Osteoblast (primary cell): ENCODE results near the gene EEF1A2. TPM values are rescaled to one million over a fixed set of nuclear protein-coding genes. Genes with fewer than 3 reads are reported as not detected.

ENCODE experiments used
- DNase-seq: peaks from one replicate; pipeline ENCODE4 v3.0.0; 2011; ENCODE audit warnings: low spot score, mixed read lengths; ENCODE audit not compliant: insufficient read length; ENCODE audit errors: missing footprints
- H2AFZ ChIP-seq: 2 replicates; pipeline ENCODE4 v1.6.0; 2011; ENCODE audit warnings: mild to moderate bottlenecking, low read length
- H3K27ac ChIP-seq: 2 replicates; pipeline ENCODE4 v1.5.1; 2011; ENCODE audit warnings: mild to moderate bottlenecking, low read depth, low read length, moderate library complexity
- H3K27me3 ChIP-seq: 2 replicates; pipeline ENCODE4 v1.6.0; 2012; ENCODE audit warnings: mild to moderate bottlenecking, control low read depth, inconsistent platforms, low read length, moderate library complexity; ENCODE audit not compliant: insufficient read depth
- H3K36me3 ChIP-seq: 2 replicates; pipeline ENCODE4 v1.5.1; 2011; ENCODE audit warnings: mild to moderate bottlenecking, low read length, control low read depth, moderate library complexity; ENCODE audit not compliant: insufficient read depth
- H3K4me1 ChIP-seq: 2 replicates; pipeline ENCODE4 v1.5.1; 2011; ENCODE audit warnings: mild to moderate bottlenecking, low read length, control low read depth, moderate library complexity; ENCODE audit not compliant: insufficient read depth
- H3K4me2 ChIP-seq: 2 replicates; pipeline ENCODE4 v1.6.0; 2011; ENCODE audit warnings: mild to moderate bottlenecking, low read length; ENCODE audit not compliant: insufficient read depth
- H3K4me3 ChIP-seq: fragments of 200-600 bp; sonication (generic); 3 replicates; pipeline ENCODE4 v1.5.1; 2012; ENCODE audit warnings: mild to moderate bottlenecking, low read length, inconsistent platforms; ENCODE audit not compliant: insufficient read depth
- H3K79me2 ChIP-seq: 2 replicates; pipeline ENCODE4 v1.6.0; 2012; ENCODE audit warnings: mild to moderate bottlenecking, low read length, control low read depth, inconsistent platforms; ENCODE audit not compliant: insufficient read depth
- H3K9me3 ChIP-seq: 2 replicates; pipeline ENCODE4 v1.5.1; 2011; ENCODE audit warnings: low read depth, low read length, control low read depth
- H4K20me1 ChIP-seq: 2 replicates; pipeline ENCODE4 v1.6.0; 2012; ENCODE audit warnings: mild to moderate bottlenecking, low read length, control low read depth; ENCODE audit not compliant: insufficient read depth
- total RNA-seq: library from RNA; depleted of rRNA; stranded (reverse); fragments of >200 nt; gene quantifications from 2 replicates; pipeline ENCODE4 v1.2.3, GENCODE V29; 2012
- TF ChIP-seq, protein P1 (sequence below): IDR thresholded peaks from 2 replicates; pipeline ENCODE4 v1.5.1; 2011; ENCODE audit warnings: mild to moderate bottlenecking, low read depth, low read length, moderate library complexity; ENCODE audit errors: extremely low read depth

The EEF1A2 gene
- total RNA-seq, 1 donor: not detected

DNA sequence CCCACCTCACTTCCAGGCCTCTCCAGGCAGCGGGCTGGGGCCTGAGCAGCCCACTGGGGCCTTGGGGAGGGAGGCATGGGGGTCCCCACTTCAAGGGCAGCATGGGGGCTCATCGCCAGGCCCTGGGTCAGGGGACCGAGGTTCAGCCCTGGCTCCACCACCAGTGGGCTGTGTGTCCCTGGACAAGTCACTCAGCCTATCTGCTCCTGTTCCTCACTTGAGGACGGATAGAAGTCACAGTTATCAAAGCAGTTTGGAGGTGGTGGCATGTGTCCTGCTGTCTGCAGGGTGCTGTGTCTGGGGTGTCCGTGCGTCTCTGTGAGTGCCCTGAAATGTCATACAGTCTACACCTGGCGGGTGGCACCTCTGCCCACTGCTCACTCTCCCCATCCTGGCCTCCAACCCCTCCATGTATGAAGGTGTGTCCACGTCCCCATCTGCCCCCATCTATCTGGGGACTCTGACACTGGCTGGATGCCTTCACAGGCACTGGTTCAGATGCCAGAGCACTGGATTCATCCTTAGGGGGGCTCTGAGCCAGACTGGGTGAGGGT is 3.6 kb downstream of the EEF1A2 start:
- Histone ChIP-seq H2AFZ (no peak overlapping the region), H3K36me3 (no peaks in the 10 kb centered on the region), H3K4me2 (no peak overlapping the region), H3K4me1 (peaks cover 4% of the 10 kb centered on the region), H3K27ac (no peak overlapping the region), H3K9me3 (no peaks in the 10 kb centered on the region), H3K4me3 (no peak overlapping the region), H3K79me2 (no peaks in the 10 kb centered on the region), H3K27me3 (peaks cover 25% of the 10 kb centered on the region), H4K20me1 (no peaks in the 10 kb centered on the region)
- TF ChIP-seq, protein P1, sequence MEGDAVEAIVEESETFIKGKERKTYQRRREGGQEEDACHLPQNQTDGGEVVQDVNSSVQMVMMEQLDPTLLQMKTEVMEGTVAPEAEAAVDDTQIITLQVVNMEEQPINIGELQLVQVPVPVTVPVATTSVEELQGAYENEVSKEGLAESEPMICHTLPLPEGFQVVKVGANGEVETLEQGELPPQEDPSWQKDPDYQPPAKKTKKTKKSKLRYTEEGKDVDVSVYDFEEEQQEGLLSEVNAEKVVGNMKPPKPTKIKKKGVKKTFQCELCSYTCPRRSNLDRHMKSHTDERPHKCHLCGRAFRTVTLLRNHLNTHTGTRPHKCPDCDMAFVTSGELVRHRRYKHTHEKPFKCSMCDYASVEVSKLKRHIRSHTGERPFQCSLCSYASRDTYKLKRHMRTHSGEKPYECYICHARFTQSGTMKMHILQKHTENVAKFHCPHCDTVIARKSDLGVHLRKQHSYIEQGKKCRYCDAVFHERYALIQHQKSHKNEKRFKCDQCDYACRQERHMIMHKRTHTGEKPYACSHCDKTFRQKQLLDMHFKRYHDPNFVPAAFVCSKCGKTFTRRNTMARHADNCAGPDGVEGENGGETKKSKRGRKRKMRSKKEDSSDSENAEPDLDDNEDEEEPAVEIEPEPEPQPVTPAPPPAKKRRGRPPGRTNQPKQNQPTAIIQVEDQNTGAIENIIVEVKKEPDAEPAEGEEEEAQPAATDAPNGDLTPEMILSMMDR: no peak
- peak; percentile 58 for DNase-seq

DNA sequence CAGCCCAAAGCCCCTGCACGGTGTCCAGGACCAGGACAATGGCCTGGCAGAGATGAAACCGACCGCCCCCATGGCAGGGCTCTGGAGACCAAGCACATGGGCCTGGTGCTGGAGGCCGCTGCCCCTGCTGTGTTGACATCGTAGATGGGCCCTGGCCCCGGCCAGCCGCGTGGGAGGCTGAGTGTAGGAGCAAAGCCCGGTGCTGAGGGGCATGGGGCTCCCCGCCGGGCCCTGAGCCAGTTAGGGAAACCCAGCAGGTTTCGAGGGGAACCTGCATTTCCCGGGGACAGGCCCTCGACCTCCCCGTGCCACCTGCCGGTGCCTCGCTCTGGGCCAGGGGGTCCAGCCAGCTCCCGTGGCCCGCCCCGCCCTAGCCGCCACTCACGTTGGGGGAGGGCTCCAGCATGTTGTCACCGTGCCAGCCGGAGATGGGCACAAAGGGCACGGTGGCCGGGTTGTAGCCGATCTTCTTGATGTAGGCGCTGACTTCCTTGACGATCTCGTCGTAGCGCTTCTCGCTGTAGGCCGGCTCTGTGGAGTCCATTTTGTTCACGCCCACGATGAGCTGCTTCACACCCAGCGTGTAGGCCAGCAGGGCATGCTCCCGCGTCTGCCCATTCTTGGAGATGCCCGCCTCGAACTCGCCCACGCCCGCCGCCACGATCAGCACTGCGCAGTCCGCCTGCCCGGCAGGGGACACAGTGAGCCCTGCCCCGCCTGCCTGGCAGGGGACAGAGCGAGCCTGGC is 4.3 kb downstream of the EEF1A2 start:
- H3K4me2 ChIP-seq: no peak overlapping the region
- peaks cover 4% of the 10 kb centered on the region for H3K4me1 ChIP-seq
- no peaks in the 10 kb centered on the region for H3K9me3 ChIP-seq
- H3K27me3 ChIP-seq: peaks cover 20% of the 10 kb centered on the region
- no peaks in the 10 kb centered on the region for H3K36me3 ChIP-seq
- TF ChIP-seq, protein P1: no peak
- H4K20me1 ChIP-seq: no peaks in the 10 kb centered on the region
- no peak overlapping the region for H3K27ac ChIP-seq
- DNase-seq: peak; percentile 71
- no peaks in the 10 kb centered on the region for H3K79me2 ChIP-seq
- H3K4me3 ChIP-seq: no peak overlapping the region
- no peak overlapping the region for H2AFZ ChIP-seq

DNA sequence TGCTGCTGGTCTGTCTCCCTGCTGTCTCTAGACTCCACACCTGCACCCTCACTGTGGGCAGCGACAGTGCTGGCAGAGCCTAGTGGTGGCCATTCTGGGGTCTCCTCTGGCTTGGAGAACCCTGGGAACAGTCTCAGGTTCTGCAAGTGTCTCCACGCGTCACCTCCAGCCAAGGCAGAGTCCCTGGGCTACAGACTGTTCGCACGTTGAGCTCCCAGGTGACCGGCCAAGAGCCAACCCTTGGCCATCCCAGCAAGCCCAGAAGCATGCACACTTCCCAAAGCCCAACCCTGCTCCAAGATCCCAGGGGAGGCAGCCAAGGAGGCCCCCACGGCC is 4.8 kb downstream of the EEF1A2 start:
- TF ChIP-seq, protein P1: no peak
- H3K79me2 ChIP-seq: no peaks in the 10 kb centered on the region
- peaks cover 20% of the 10 kb centered on the region for H3K27me3 ChIP-seq
- no peaks in the 10 kb centered on the region for H4K20me1 ChIP-seq
- H3K36me3 ChIP-seq: no peaks in the 10 kb centered on the region
- H3K27ac ChIP-seq: no peak overlapping the region
- no peak overlapping the region for H3K4me2 ChIP-seq
- peaks cover 4% of the 10 kb centered on the region for H3K4me1 ChIP-seq
- H3K4me3 ChIP-seq: no peak overlapping the region
- DNase-seq: no peak
- no peak overlapping the region for H2AFZ ChIP-seq
- H3K9me3 ChIP-seq: no peaks in the 10 kb centered on the region

DNA sequence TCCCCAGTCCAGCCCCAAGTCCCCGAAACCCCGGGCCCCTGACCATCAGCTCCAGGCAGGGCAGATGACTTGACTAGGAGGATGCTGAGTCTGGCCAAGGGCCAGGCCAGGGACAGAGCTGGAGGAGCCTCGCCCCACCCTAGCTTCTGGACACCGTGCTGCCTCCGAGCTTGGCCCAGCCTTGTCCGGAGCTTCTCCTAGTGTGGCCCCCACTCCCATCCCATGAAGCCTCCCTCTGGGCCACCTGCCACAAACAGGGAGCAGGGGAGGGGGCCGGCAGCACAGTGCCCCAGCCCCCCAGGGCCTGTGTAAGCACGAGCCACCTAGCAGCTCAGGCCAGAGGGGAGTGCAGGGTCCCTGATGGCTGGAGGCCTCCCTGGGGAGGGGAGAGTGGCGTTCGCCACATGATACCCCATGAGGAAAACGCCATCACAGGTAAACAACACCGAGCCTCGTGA is 5.3 kb downstream of the EEF1A2 start:
- no peaks in the 10 kb centered on the region for H4K20me1 ChIP-seq
- H3K4me1 ChIP-seq: peaks cover 4% of the 10 kb centered on the region
- H2AFZ ChIP-seq: no peak overlapping the region
- peak; percentile 44 for DNase-seq
- H3K27ac ChIP-seq: no peak overlapping the region
- H3K4me2 ChIP-seq: no peak overlapping the region
- TF ChIP-seq, protein P1: no peak
- H3K27me3 ChIP-seq: peaks cover 24% of the 10 kb centered on the region
- no peaks in the 10 kb centered on the region for H3K36me3 ChIP-seq
- H3K4me3 ChIP-seq: no peak overlapping the region
- no peaks in the 10 kb centered on the region for H3K9me3 ChIP-seq
- no peaks in the 10 kb centered on the region for H3K79me2 ChIP-seq
